Osteocyte (in vitro differentiated cells): Measurements from ENCODE around the gene FKBP8. TPM values are rescaled to one million over a fixed set of nuclear protein-coding genes. Genes with fewer than 3 reads are reported as not detected.
A peak's percentile ranks its signal among the peaks of the same experiment; 100 is the strongest.
"Not testable (repeated sequence)": the region's sequence is repeated elsewhere in the genome, so short reads cannot be mapped to it uniquely, and the experiment has no call there.

Experiments
- DNase-seq: peaks from one replicate; pipeline ENCODE4 v3.0.0; 2021; ENCODE audit warnings: mixed read lengths; ENCODE audit not compliant: unreplicated experiment; ENCODE audit errors: extremely low spot score
- H3K27ac Mint-ChIP-seq: one replicate; pipeline ENCODE4 v1.8.0; 2021; ENCODE audit warnings: mild to moderate bottlenecking, mixed read lengths; ENCODE audit not compliant: unreplicated experiment
- H3K27me3 Mint-ChIP-seq: one replicate; pipeline ENCODE4 v1.8.0; 2021; ENCODE audit warnings: mixed read lengths; ENCODE audit not compliant: unreplicated experiment
- H3K36me3 Mint-ChIP-seq: one replicate; pipeline ENCODE4 v1.8.0; 2021; ENCODE audit warnings: mixed read lengths; ENCODE audit not compliant: unreplicated experiment
- H3K4me1 Mint-ChIP-seq: one replicate; pipeline ENCODE4 v1.8.0; 2021; ENCODE audit warnings: mixed read lengths; ENCODE audit not compliant: unreplicated experiment
- H3K4me3 Mint-ChIP-seq: one replicate; pipeline ENCODE4 v1.8.0; 2021; ENCODE audit warnings: mild to moderate bottlenecking, moderate library complexity, mixed read lengths; ENCODE audit not compliant: unreplicated experiment
- H3K9me3 Mint-ChIP-seq: one replicate; pipeline ENCODE4 v1.8.0; 2021; ENCODE audit warnings: mixed read lengths; ENCODE audit not compliant: unreplicated experiment
- CTCF ChIP-seq: fragments of 200-600 bp; sonication (generic); IDR thresholded peaks from 2 replicates; pipeline ENCODE4 v1.5.0; 2021; ENCODE audit warnings: antibody characterized with exemption, mild to moderate bottlenecking, moderate library complexity
- total RNA-seq: library from RNA; stranded (reverse); gene quantifications from 2 replicates; pipeline ENCODE4 v1.2.1, GENCODE V29; 2021

FKBP8 gene
- total RNA-seq, 1 donor from 2014 or later: 242 TPM

- Mint-ChIP-seq H3K36me3 (peaks cover 8% of the 10 kb centered on the region), H3K4me3 (peak overlapping the region; percentile 86), H3K9me3 (no peaks in the 10 kb centered on the region), H3K27me3 (no peaks in the 10 kb centered on the region), H3K27ac (peak overlapping the region; percentile 85), H3K4me1 (peaks cover 16% of the 10 kb centered on the region)
- TF ChIP-seq CTCF: no peak
- DNase-seq: no peak
These were observed 1.1 kb downstream of the FKBP8 start for GRCh38 chr19:18541992-18542940.

GRCh38 chr19:18541258-18541991 is 1.9 kb downstream of the FKBP8 start:
- peak overlapping the region; percentile 85 for H3K27ac Mint-ChIP-seq
- H3K4me1 Mint-ChIP-seq: peaks cover 16% of the 10 kb centered on the region
- DNase-seq: no peak
- no peak for TF ChIP-seq CTCF
- H3K9me3 Mint-ChIP-seq: no peaks in the 10 kb centered on the region
- H3K27me3 Mint-ChIP-seq: no peaks in the 10 kb centered on the region
- peaks cover 8% of the 10 kb centered on the region for H3K36me3 Mint-ChIP-seq
- H3K4me3 Mint-ChIP-seq: peak overlapping the region; percentile 18

- H3K4me3 Mint-ChIP-seq, H3K9me3 Mint-ChIP-seq, H3K27me3 Mint-ChIP-seq, DNase-seq, H3K27ac Mint-ChIP-seq: not testable (repeated sequence)
- Mint-ChIP-seq H3K36me3 (peaks cover 14% of the 10 kb centered on the region), H3K4me1 (peaks cover 16% of the 10 kb centered on the region)
These were observed 3.2 kb downstream of the FKBP8 start for GRCh38 chr19:18540200-18540599.

GRCh38 chr19:18539372-18539771 is 4.0 kb downstream of the FKBP8 start:
- Mint-ChIP-seq H3K4me1 (peaks cover 16% of the 10 kb centered on the region), H3K27me3 (no peaks in the 10 kb centered on the region), H3K36me3 (peaks cover 15% of the 10 kb centered on the region), H3K27ac (no peak overlapping the region), H3K9me3 (no peaks in the 10 kb centered on the region), H3K4me3 (no peak overlapping the region)
- TF ChIP-seq CTCF: no peak
- no peak for DNase-seq

GRCh38 chr19:18538115-18538514 is 5.3 kb downstream of the FKBP8 start:
- H3K27me3 Mint-ChIP-seq: no peaks in the 10 kb centered on the region
- DNase-seq: no peak
- no peak overlapping the region for H3K27ac Mint-ChIP-seq
- H3K4me1 Mint-ChIP-seq: peaks cover 10% of the 10 kb centered on the region
- no peaks in the 10 kb centered on the region for H3K9me3 Mint-ChIP-seq
- TF ChIP-seq CTCF: no peak
- H3K4me3 Mint-ChIP-seq: no peak overlapping the region
- H3K36me3 Mint-ChIP-seq: peaks cover 18% of the 10 kb centered on the region
